WTC11 (cell line): ENCODE results near the gene MGAM2. TPM values are rescaled to one million over a fixed set of nuclear protein-coding genes. Genes with fewer than 3 reads are reported as not detected.

ENCODE experiments used
- ATAC-seq: fragments of 200-7000 bp; cut with Tn5 transposase; 2 replicates; pipeline ENCODE4 v1.10.0; 2021; ENCODE audit warnings: mild to moderate bottlenecking, moderate library complexity
- CTCF ChIA-PET: fragments of 300-600 bp; sonication (Branson Sonifier 250); formaldehyde crosslinking; loops from one replicate; lab custom pipeline; 2021; ENCODE audit warnings: antibody characterized with exemption; lab: Charles Lee
- POLR2A ChIA-PET: fragments of 350-600 bp; sonication (Branson Sonifier 250); formaldehyde crosslinking; loops from one replicate; lab custom pipeline; 2021; ENCODE audit warnings: antibody characterized with exemption; lab: Charles Lee
- DNase-seq: peaks from one replicate; pipeline ENCODE4 v3.0.0; 2021; ENCODE audit warnings: low spot score
- H3K27ac Mint-ChIP-seq: 2 replicates; pipeline ENCODE4 v1.8.0; 2021; ENCODE audit warnings: mixed read lengths
- H3K27me3 Mint-ChIP-seq: 2 replicates; pipeline ENCODE4 v1.8.0; 2021; ENCODE audit warnings: low read depth, mild to moderate bottlenecking, moderate library complexity, mixed read lengths
- H3K36me3 Mint-ChIP-seq: 2 replicates; pipeline ENCODE4 v1.8.0; 2021; ENCODE audit warnings: mixed read lengths
- H3K4me1 Mint-ChIP-seq: 2 replicates; pipeline ENCODE4 v1.8.0; 2022; ENCODE audit warnings: mixed read lengths
- H3K4me3 Mint-ChIP-seq: 2 replicates; pipeline ENCODE4 v1.8.0; 2021; ENCODE audit warnings: mild to moderate bottlenecking, moderate library complexity, mixed read lengths
- H3K9me3 Mint-ChIP-seq: 2 replicates; pipeline ENCODE4 v1.8.0; 2021; ENCODE audit warnings: mixed read lengths
- ELF4 ChIP-seq: sonication (generic); formaldehyde crosslinking; IDR thresholded peaks from 2 replicates; pipeline ENCODE4 v1.8.1; 2022; ENCODE audit warnings: low read depth, mild to moderate bottlenecking, moderate library complexity, missing genetic modification reagents
- FOXJ3 ChIP-seq: sonication (generic); formaldehyde crosslinking; IDR thresholded peaks from 2 replicates; pipeline ENCODE4 v1.9.0; 2021; ENCODE audit warnings: missing genetic modification reagents, mild to moderate bottlenecking, borderline replicate concordance
- FOXP1 ChIP-seq: sonication (generic); formaldehyde crosslinking; IDR thresholded peaks from 2 replicates; pipeline ENCODE4 v1.8.0; 2022; ENCODE audit warnings: missing genetic modification reagents, mild to moderate bottlenecking, moderate library complexity, borderline replicate concordance
- GABPB1 ChIP-seq: sonication (generic); formaldehyde crosslinking; IDR thresholded peaks from 2 replicates; pipeline ENCODE4 v1.8.1; 2023; ENCODE audit warnings: mild to moderate bottlenecking, missing genetic modification reagents
- GRHL2 ChIP-seq: fragments of 250-450 bp; sonication (Bioruptor Pico); IDR thresholded peaks from 2 replicates; pipeline ENCODE4 v1.8.0; 2022; ENCODE audit warnings: mild to moderate bottlenecking, moderate library complexity; ENCODE audit not compliant: insufficient replicate concordance, severe bottlenecking
- GTF2I ChIP-seq: fragments of 250-450 bp; sonication (Bioruptor Pico); conservative IDR thresholded peaks from 2 replicates; pipeline ENCODE4 v1.4.0; 2021; ENCODE audit warnings: mild to moderate bottlenecking
- NFATC4 ChIP-seq: fragments of 250-450 bp; sonication (Bioruptor Pico); IDR thresholded peaks from 2 replicates; pipeline ENCODE4 v1.9.0; 2021; ENCODE audit warnings: mild to moderate bottlenecking
- TEAD4 ChIP-seq: sonication (generic); formaldehyde crosslinking; IDR thresholded peaks from 2 replicates; pipeline ENCODE4 v1.8.0; 2022; ENCODE audit warnings: mild to moderate bottlenecking, missing genetic modification reagents
- TP53 ChIP-seq: sonication (generic); formaldehyde crosslinking; IDR thresholded peaks from 2 replicates; pipeline ENCODE4 v1.8.1; 2023; ENCODE audit warnings: mild to moderate bottlenecking, missing genetic modification reagents
- ZMAT4 ChIP-seq: fragments of 250-450 bp; sonication (Bioruptor Pico); IDR thresholded peaks from 2 replicates; pipeline ENCODE4 v1.9.0; 2021; ENCODE audit warnings: mild to moderate bottlenecking
- ZNF263 ChIP-seq: sonication (generic); formaldehyde crosslinking; IDR thresholded peaks from 2 replicates; pipeline ENCODE4 v1.8.1; 2022; ENCODE audit warnings: low read depth, mild to moderate bottlenecking, moderate library complexity, missing genetic modification reagents
- ZNF281 ChIP-seq: sonication (generic); formaldehyde crosslinking; IDR thresholded peaks from 2 replicates; pipeline ENCODE4 v1.8.0; 2023; ENCODE audit warnings: mild to moderate bottlenecking, missing genetic modification reagents
- ZNF423 ChIP-seq: fragments of 250-450 bp; sonication (Bioruptor Pico); IDR thresholded peaks from 2 replicates; pipeline ENCODE4 v2.1.2; 2022; ENCODE audit warnings: mild to moderate bottlenecking, moderate library complexity
- ZNF425 ChIP-seq: fragments of 250-450 bp; sonication (Bioruptor Pico); conservative IDR thresholded peaks from 2 replicates; pipeline ENCODE4 v1.9.0; 2021; ENCODE audit warnings: mild to moderate bottlenecking
- total RNA-seq: library from RNA; stranded (reverse); gene quantifications from 3 replicates; pipeline ENCODE4 v1.2.3, GENCODE V29; 2021
- TF ChIP-seq, protein P1 (sequence below): sonication (generic); formaldehyde crosslinking; IDR thresholded peaks from 2 replicates; pipeline ENCODE4 v1.8.1; 2023; ENCODE audit warnings: mild to moderate bottlenecking, missing genetic modification reagents
- TF ChIP-seq, protein P2 (sequence below): sonication (generic); formaldehyde crosslinking; IDR thresholded peaks from 2 replicates; pipeline ENCODE4 v1.8.1; 2023; ENCODE audit warnings: mild to moderate bottlenecking, missing genetic modification reagents, borderline replicate concordance
- TF ChIP-seq, protein P3 (sequence below): sonication (generic); formaldehyde crosslinking; IDR thresholded peaks from 2 replicates; pipeline ENCODE4 v1.8.1; 2022; ENCODE audit warnings: low read depth, mild to moderate bottlenecking, moderate library complexity, missing genetic modification reagents, borderline replicate concordance

The MGAM2 gene
- total RNA-seq, 1 experiment from 2014 or later, result not detected

GRCh38 chr7:142152076-142152475, 40.6 kb downstream of the MGAM2 start:
- POLR2A ChIA-PET, result no interaction called here
- H3K4me3 Mint-ChIP-seq, result no peak overlapping the region
- peaks cover 7% of the 10 kb centered on the region for H3K9me3 Mint-ChIP-seq
- TF ChIP-seq ZNF423 (CRISPR knock-in tag) (no peak), GABPB1 (CRISPR knock-in tag) (no peak), TP53 (CRISPR knock-in tag) (no peak), ZNF281 (no peak), ZNF263 (no peak), FOXJ3 (CRISPR knock-in tag) (no peak), FOXP1 (no peak), NFATC4 (CRISPR knock-in tag) (no peak), ZMAT4 (no peak)
- H3K36me3 Mint-ChIP-seq, result no peaks in the 10 kb centered on the region
- ATAC-seq (no peak), DNase-seq (no peak)
- H3K4me1 Mint-ChIP-seq, result peaks cover 3% of the 10 kb centered on the region
- no peak overlapping the region for H3K27ac Mint-ChIP-seq
- no peaks in the 10 kb centered on the region for H3K27me3 Mint-ChIP-seq
- CTCF ChIA-PET, result interaction anchor here (1.3 kb wide), 1 partner anchor 176 kb away, joined by 7 read pairs; no protein-coding TSS in a partner anchor

DNA sequence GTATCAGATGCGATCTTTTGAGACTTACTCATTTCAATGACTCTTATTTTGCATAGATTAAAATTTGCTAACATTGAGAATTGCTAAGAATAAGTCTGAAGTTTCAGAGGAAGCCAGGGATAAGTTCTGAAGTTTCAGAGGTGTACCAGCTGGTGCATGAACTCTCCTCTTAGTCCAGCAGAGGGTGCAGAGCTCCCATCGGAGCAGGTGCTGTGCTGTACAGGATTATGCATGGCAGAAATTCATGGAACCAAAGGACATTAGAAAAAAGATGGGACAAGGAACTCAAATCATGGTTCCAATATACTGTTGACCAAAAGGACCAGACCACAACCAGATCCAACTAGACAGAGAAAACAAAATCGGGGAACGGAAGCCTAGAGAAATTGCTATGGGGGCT, 41.9 kb downstream of the MGAM2 start:
- H3K4me1 Mint-ChIP-seq, result no peaks in the 10 kb centered on the region
- H3K4me3 Mint-ChIP-seq, result no peak overlapping the region
- ChIA-PET POLR2A (no interaction called here), CTCF (interaction anchor here (0.6 to 1.5 kb wide), 8 partner anchors 10 to 177 kb away, joined by 3 to 7 read pairs (median 4); no protein-coding TSS in a partner anchor)
- H3K27me3 Mint-ChIP-seq, result no peaks in the 10 kb centered on the region
- ATAC-seq (peak; percentile 63; the same call in 1 of the 2 replicates), DNase-seq (no peak)
- H3K36me3 Mint-ChIP-seq, result no peaks in the 10 kb centered on the region
- no peak overlapping the region for H3K27ac Mint-ChIP-seq
- H3K9me3 Mint-ChIP-seq, result peaks cover under 1% of the 10 kb centered on the region
- TF ChIP-seq GRHL2 (CRISPR knock-in tag) (no peak), TEAD4 (CRISPR knock-in tag) (no peak), ZNF281 (no peak), ZNF425 (CRISPR knock-in tag) (no peak), GTF2I (no peak), ELF4 (CRISPR knock-in tag) (no peak)
- TF ChIP-seq, protein P1, sequence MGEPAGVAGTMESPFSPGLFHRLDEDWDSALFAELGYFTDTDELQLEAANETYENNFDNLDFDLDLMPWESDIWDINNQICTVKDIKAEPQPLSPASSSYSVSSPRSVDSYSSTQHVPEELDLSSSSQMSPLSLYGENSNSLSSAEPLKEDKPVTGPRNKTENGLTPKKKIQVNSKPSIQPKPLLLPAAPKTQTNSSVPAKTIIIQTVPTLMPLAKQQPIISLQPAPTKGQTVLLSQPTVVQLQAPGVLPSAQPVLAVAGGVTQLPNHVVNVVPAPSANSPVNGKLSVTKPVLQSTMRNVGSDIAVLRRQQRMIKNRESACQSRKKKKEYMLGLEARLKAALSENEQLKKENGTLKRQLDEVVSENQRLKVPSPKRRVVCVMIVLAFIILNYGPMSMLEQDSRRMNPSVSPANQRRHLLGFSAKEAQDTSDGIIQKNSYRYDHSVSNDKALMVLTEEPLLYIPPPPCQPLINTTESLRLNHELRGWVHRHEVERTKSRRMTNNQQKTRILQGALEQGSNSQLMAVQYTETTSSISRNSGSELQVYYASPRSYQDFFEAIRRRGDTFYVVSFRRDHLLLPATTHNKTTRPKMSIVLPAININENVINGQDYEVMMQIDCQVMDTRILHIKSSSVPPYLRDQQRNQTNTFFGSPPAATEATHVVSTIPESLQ (CRISPR knock-in tag), result no peak
- TF ChIP-seq, protein P2, sequence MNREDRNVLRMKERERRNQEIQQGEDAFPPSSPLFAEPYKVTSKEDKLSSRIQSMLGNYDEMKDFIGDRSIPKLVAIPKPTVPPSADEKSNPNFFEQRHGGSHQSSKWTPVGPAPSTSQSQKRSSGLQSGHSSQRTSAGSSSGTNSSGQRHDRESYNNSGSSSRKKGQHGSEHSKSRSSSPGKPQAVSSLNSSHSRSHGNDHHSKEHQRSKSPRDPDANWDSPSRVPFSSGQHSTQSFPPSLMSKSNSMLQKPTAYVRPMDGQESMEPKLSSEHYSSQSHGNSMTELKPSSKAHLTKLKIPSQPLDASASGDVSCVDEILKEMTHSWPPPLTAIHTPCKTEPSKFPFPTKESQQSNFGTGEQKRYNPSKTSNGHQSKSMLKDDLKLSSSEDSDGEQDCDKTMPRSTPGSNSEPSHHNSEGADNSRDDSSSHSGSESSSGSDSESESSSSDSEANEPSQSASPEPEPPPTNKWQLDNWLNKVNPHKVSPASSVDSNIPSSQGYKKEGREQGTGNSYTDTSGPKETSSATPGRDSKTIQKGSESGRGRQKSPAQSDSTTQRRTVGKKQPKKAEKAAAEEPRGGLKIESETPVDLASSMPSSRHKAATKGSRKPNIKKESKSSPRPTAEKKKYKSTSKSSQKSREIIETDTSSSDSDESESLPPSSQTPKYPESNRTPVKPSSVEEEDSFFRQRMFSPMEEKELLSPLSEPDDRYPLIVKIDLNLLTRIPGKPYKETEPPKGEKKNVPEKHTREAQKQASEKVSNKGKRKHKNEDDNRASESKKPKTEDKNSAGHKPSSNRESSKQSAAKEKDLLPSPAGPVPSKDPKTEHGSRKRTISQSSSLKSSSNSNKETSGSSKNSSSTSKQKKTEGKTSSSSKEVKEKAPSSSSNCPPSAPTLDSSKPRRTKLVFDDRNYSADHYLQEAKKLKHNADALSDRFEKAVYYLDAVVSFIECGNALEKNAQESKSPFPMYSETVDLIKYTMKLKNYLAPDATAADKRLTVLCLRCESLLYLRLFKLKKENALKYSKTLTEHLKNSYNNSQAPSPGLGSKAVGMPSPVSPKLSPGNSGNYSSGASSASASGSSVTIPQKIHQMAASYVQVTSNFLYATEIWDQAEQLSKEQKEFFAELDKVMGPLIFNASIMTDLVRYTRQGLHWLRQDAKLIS, result no peak
- TF ChIP-seq, protein P3, sequence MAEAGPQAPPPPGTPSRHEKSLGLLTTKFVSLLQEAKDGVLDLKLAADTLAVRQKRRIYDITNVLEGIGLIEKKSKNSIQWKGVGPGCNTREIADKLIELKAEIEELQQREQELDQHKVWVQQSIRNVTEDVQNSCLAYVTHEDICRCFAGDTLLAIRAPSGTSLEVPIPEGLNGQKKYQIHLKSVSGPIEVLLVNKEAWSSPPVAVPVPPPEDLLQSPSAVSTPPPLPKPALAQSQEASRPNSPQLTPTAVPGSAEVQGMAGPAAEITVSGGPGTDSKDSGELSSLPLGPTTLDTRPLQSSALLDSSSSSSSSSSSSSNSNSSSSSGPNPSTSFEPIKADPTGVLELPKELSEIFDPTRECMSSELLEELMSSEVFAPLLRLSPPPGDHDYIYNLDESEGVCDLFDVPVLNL (CRISPR knock-in tag), result no peak
